ENCODE results near the gene VTI1B.

DNA sequence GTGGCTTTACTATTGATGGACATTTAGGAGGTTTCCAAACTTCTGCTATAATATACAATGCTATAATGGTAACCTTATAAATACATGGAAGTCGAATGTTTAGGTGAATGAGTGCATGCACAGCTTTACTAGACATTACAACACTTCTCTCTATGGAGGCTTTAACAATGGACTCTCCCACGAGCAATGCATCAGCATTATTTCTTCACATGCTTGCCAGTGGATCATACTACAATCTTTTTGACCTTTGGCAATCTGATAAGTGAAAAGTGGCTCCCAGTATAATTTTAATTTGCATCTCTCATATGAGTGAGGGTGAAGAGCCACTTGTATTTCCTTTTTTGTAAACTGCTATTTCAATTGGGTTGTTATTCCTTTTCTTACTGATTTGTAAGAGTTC, 45.4 kb upstream of the VTI1B start:
- TF ChIP-seq, protein P1, sequence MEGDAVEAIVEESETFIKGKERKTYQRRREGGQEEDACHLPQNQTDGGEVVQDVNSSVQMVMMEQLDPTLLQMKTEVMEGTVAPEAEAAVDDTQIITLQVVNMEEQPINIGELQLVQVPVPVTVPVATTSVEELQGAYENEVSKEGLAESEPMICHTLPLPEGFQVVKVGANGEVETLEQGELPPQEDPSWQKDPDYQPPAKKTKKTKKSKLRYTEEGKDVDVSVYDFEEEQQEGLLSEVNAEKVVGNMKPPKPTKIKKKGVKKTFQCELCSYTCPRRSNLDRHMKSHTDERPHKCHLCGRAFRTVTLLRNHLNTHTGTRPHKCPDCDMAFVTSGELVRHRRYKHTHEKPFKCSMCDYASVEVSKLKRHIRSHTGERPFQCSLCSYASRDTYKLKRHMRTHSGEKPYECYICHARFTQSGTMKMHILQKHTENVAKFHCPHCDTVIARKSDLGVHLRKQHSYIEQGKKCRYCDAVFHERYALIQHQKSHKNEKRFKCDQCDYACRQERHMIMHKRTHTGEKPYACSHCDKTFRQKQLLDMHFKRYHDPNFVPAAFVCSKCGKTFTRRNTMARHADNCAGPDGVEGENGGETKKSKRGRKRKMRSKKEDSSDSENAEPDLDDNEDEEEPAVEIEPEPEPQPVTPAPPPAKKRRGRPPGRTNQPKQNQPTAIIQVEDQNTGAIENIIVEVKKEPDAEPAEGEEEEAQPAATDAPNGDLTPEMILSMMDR (IDR thresholded peaks at IDR 0.05), result no peak
- TF ChIP-seq EZH2 (IDR thresholded peaks at IDR 0.05; ENCODE audit: borderline replicate concordance, insufficient read depth, low read depth, low read length, poor library complexity, severe bottlenecking), result no peak

Measured in B cell (primary cell).